NT2/D1 (cell line): ENCODE measurements around the gene SEPTIN14.
A peak's percentile ranks its signal among the peaks of the same experiment; 100 is the strongest.
"Not testable (repeated sequence)": the region's sequence is repeated elsewhere in the genome, so short reads cannot be mapped to it uniquely, and the experiment has no call there.

ENCODE experiments used
- DNase-seq: peaks from one replicate; pipeline ENCODE4 v3.0.0-alpha.2; 2011; ENCODE audit warnings: low read depth, low spot score
- H3K27me3 ChIP-seq: 2 replicates; pipeline ENCODE4 v1.6.0; 2011; ENCODE audit warnings: mild to moderate bottlenecking; ENCODE audit not compliant: insufficient read length, insufficient read depth
- H3K36me3 ChIP-seq: 2 replicates; pipeline ENCODE4 v1.6.1; 2011; ENCODE audit warnings: mild to moderate bottlenecking, low read length, mixed read lengths; ENCODE audit not compliant: insufficient read depth, insufficient read length
- H3K4me1 ChIP-seq: 2 replicates; pipeline ENCODE4 v1.5.1; 2011; ENCODE audit not compliant: insufficient read depth, insufficient read length
- H3K4me3 ChIP-seq: 2 replicates; pipeline ENCODE4 v1.5.1; 2011; ENCODE audit warnings: low read depth; ENCODE audit not compliant: insufficient read length
- H3K9ac ChIP-seq: 2 replicates; pipeline ENCODE4 v1.6.0; 2011; ENCODE audit warnings: low read depth; ENCODE audit not compliant: insufficient read length
- H3K9me3 ChIP-seq: 2 replicates; pipeline ENCODE4 v1.5.1; 2011; ENCODE audit warnings: mild to moderate bottlenecking, low read length; ENCODE audit not compliant: insufficient read depth
- SUZ12 ChIP-seq: IDR thresholded peaks from 2 replicates; pipeline ENCODE4 v1.6.1; 2011; ENCODE audit not compliant: insufficient read length, insufficient read depth; ENCODE audit errors: extremely low read depth
- YY1 ChIP-seq: IDR thresholded peaks from 2 replicates; pipeline ENCODE4 v1.6.1; 2011; ENCODE audit not compliant: insufficient read length, insufficient read depth
- ZNF274 ChIP-seq: IDR thresholded peaks from 2 replicates; pipeline ENCODE4 v1.6.1; 2011; ENCODE audit warnings: mild to moderate bottlenecking, low read depth, low read length

Gene SEPTIN14

GRCh38 chr7:55862652-55863051, at the start of gene SEPTIN14:
Gene SEPTIN14 (minus strand): TSS chr7:55862752. CDS start chr7:55861996, 756 bp downstream.
- H3K27me3 ChIP-seq, H3K36me3 ChIP-seq: not testable (repeated sequence)

GRCh38 chr7:55903985-55904759, 41.6 kb upstream of the SEPTIN14 start:
- no peaks in the 10 kb centered on the region for H3K27me3 ChIP-seq
- no peaks in the 10 kb centered on the region for H3K4me1 ChIP-seq
- H3K36me3 ChIP-seq: peaks cover 10% of the 10 kb centered on the region
- peaks cover 9% of the 10 kb centered on the region; the same call in 1 of the 2 replicates for H3K9me3 ChIP-seq
- no peak for DNase-seq
- H3K4me3 ChIP-seq: no peak overlapping the region
- no peak overlapping the region for H3K9ac ChIP-seq
- TF ChIP-seq SUZ12 (no peak), YY1 (no peak), ZNF274 (no peak)

More at GRCh38 chr7:55862652-55863051, at the start of gene SEPTIN14:
- H3K4me1 ChIP-seq, H3K9me3 ChIP-seq, H3K9ac ChIP-seq, H3K4me3 ChIP-seq, DNase-seq: not testable (repeated sequence)

DNA sequence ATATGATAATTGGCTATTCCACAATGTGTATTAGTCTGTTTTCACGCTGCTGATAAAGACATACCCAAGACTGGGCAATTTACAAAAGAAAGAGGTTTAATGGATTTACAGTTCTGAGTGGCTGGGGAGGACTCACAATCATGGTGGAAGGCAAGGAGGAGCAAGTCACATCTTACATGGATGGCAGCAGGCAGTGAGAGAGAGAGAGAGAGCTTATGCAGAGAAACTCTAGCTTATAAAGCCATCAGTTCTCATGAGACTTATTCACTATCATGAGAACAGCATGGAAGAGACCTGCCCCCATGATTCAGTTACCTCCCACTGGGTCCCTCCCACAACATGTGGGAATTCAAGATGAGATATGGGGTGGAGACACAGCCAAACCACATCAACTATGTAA, 38.5 kb upstream of the SEPTIN14 start:
- H3K36me3 ChIP-seq, H3K9ac ChIP-seq, H3K4me3 ChIP-seq, H3K4me1 ChIP-seq, DNase-seq, H3K9me3 ChIP-seq, H3K27me3 ChIP-seq: not testable (repeated sequence)

GRCh38 chr7:55898287-55898686, 35.7 kb upstream of the SEPTIN14 start:
- Histone ChIP-seq H3K4me3 (no peak overlapping the region), H3K27me3 (no peaks in the 10 kb centered on the region), H3K4me1 (no peaks in the 10 kb centered on the region), H3K9me3 (peaks cover 9% of the 10 kb centered on the region; the same call in 1 of the 2 replicates), H3K36me3 (peaks cover 7% of the 10 kb centered on the region), H3K9ac (no peak overlapping the region)
- DNase-seq: no peak
- TF ChIP-seq YY1 (no peak), ZNF274 (no peak), SUZ12 (no peak)

- H3K9me3 ChIP-seq: 0 out of 2 replicates have a peak, but pooled peaks cover under 1% of the 10 kb centered on the region
- H3K27me3 ChIP-seq: no peaks in the 10 kb centered on the region
- no peak overlapping the region for H3K4me3 ChIP-seq
- H3K9ac ChIP-seq: no peak overlapping the region
- H3K36me3 ChIP-seq: no peaks in the 10 kb centered on the region
- DNase-seq: no peak
- no peaks in the 10 kb centered on the region for H3K4me1 ChIP-seq
- TF ChIP-seq YY1: no peak
These were observed 32.5 kb upstream of the SEPTIN14 start for GRCh38 chr7:55895021-55895420.

DNA sequence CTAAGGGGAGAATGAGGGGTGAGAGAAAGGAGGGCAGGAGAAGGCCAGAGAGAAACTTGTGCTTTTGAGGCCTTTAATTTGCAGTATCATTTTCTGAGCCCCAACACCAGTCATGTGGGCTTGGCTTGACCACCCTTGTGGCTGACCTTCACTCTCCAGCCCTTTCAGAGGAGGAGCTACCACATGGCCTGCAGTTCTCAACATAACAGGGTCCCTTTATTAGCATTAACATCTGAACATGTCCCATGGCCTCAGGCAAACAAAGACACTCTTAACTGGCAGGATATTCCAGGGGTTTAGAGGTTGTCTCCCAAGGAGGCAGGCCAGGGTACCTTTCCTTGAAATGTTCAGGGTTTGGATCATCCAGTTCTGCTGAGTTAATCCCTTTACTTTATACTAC, 31.4 kb upstream of the SEPTIN14 start:
- H3K27me3 ChIP-seq: no peaks in the 10 kb centered on the region
- no peak overlapping the region for H3K4me3 ChIP-seq
- H3K9me3 ChIP-seq: no peaks in the 10 kb centered on the region
- H3K4me1 ChIP-seq: no peaks in the 10 kb centered on the region
- TF ChIP-seq SUZ12 (no peak), ZNF274 (no peak), YY1 (no peak)
- no peak for DNase-seq
- H3K36me3 ChIP-seq: no peaks in the 10 kb centered on the region
- H3K9ac ChIP-seq: no peak overlapping the region

GRCh38 chr7:55888378-55888777, 25.8 kb upstream of the SEPTIN14 start:
- H3K27me3 ChIP-seq, H3K36me3 ChIP-seq, H3K4me1 ChIP-seq, H3K9me3 ChIP-seq, DNase-seq, H3K9ac ChIP-seq: not testable (repeated sequence)
- peak overlapping the region; percentile 27 for H3K4me3 ChIP-seq

DNA sequence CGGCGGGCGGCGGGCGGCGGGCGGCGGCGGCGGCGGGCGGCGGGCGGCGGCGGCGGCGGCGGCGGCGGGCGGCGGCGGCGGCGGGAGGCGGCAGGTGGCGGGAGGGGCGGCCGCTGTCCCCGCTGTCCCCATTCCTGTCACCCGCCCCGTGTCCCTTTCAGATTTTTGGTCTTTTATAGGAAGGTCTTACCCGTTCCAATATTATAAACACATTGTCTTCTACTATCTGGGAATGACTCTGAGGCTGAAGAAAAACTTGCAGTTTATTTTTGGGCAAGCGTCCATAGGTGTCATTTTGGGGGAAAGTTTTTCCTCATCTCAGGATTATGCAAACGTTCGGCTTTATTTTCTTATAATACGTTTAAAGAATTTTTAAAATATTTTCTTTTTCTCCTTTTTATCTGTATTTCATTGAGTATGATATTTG, 25.3 kb upstream of the SEPTIN14 start:
- no peaks in the 10 kb centered on the region for H3K36me3 ChIP-seq
- DNase-seq: no peak
- no peaks in the 10 kb centered on the region for H3K27me3 ChIP-seq
- H3K9me3 ChIP-seq: no peaks in the 10 kb centered on the region
- TF ChIP-seq YY1 (no peak), SUZ12 (no peak), ZNF274 (no peak)
- H3K4me3 ChIP-seq: peak overlapping the region; percentile 27
- H3K4me1 ChIP-seq: no peaks in the 10 kb centered on the region
- peak overlapping the region; percentile 44 for H3K9ac ChIP-seq
